HG02571 (cell line): ENCODE data around the gene AFF3.

Experiments
- ATAC-seq: cut with Tn5 transposase; IDR thresholded peaks from one replicate; pipeline ENCODE4 v1.9.1; 2021; ENCODE audit warnings: mild to moderate bottlenecking, moderate library complexity; ENCODE audit not compliant: unreplicated experiment

The AFF3 gene

GRCh38 chr2:100151310-100151709 is 8.9 kb upstream of the AFF3 start:
- no peak for ATAC-seq

DNA sequence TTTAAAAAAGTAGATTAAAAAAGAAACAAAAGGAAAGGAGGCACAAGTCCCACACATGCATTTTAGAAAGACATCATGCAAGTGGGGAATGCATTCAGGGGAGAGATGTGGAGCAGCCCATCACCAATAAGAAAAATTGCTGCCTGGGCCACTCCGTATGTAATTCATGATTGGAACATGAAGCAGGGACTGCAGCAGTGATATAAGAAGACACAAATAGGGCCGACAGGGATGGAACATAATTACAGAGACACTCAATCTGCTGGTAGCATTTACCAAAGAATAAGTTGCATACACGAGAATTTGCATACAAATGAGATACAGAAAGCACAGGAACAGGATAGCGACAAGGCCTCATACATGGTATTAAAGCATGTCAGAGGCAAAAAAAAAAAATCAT is 6.5 kb upstream of the AFF3 start:
- no peak for ATAC-seq

GRCh38 chr2:100146657-100146960 is 4.2 kb upstream of the AFF3 start:
- no peak for ATAC-seq

DNA sequence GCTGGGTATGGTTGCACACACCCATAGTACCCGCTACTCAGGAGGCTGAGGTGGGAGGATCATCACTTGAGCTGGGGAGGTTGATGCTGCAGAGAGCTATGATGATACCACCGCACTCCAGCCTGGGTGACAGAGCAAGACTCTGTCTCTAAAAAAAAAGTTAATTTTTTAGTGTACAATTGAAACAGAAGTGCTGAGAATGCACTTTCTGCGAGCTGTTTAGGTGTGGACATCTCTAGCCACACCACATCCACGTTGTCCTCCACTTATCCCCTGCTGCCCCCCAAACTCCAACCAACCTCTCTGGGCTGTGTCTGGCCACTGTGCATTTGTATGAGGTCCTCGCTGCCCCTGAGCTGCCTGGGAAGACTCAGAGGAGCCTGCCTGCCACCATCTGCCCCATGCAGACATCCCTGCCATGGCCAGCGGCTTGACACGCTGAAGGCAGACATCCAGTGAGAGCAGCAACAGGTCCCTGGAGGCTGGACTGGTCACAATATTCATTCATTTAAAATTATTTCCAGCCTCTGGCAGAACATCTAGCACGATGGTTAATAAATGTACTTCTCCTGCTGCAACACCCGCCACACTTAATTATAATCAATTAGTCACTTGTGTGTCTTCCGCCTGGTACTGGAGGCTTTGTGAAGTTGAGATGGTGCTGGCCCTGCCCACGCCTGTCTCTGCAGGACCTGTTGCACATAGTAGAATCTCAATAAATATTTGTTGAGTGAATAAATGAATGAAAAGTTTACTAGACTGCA is 3.7 kb upstream of the AFF3 start:
- ATAC-seq: no peak

DNA sequence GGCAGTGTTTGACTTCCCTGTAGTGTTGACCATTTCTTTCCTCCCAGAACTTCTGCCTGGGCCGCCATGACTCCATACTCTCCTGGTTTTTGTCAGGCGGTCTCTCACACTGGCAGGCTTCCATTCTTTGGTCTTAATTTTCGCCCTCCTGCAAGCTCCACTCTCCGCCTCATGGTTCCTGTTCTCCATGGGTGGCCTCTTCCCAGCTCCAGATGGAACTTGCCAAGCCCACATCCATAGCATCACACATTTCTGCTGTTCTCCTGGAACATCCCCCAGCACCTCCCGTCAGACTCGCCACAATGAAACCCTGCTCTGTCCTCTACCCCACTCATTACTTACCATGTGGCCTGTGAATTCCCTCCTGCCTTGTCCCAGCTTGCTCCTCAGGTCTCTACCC is 896 bp upstream of the AFF3 start:
- no peak for ATAC-seq

DNA sequence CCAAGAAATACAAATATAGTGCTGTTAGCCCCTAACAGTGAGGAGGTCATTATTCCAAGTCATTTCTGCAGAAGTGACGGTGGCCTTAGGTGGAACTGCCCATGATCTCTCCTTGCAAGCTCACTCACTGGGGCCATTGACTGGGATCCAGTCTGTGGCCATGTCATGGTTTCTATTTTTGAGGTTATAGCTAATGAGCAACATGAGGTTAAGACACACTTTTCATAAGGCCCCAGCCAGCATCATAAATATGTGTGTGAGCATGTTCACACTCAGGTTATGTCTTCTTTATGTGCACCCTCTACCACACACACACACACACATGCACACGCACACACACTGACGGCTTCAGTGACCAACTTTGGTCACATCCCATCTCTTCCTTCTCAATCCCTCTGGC is 484 bp downstream of the AFF3 start:
- ATAC-seq: no peak

DNA sequence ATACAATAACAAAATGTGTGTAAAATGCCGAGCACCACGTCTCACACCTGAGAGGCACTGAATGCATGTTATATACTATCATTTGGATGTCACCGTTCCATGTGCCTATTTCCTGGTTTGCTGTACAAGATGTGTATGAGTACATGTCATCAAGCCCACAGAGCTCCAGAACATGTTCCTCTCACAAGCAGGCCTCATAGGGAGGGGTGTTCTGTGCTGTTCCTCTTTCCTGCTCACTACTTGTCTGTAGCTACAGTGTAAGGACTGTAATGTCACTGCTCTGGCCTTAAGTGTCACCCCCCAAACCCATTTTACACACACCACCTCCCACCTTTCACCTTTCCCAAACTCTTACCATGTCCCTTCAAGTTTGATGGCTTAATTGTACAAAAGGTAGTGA is 1.8 kb downstream of the AFF3 start:
- no peak for ATAC-seq

- ATAC-seq: no peak
These were observed 4.4 kb downstream of the AFF3 start for GRCh38 chr2:100137866-100138570.

- no peak for ATAC-seq
These were observed 5.1 kb downstream of the AFF3 start for GRCh38 chr2:100137318-100137717.

DNA sequence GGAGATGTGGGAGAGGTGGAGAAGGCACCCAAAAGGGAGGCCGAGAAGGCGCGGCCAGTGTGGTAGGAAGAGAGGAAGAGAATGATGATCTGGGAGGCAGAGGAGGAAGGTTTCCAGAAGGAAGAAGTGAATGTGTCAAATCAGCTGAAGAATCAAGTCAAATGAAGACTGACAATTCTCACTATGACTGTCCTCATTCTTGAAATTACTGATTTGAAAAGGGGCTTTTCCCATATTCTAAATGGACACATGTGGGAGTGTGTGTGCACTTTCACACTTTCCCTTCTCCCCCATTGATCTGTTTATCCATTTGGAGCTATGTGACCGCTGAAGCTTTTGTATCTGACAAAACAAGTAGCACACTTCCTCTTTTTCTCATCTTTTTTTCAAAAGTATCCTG is 6.1 kb downstream of the AFF3 start:
- no peak for ATAC-seq

DNA sequence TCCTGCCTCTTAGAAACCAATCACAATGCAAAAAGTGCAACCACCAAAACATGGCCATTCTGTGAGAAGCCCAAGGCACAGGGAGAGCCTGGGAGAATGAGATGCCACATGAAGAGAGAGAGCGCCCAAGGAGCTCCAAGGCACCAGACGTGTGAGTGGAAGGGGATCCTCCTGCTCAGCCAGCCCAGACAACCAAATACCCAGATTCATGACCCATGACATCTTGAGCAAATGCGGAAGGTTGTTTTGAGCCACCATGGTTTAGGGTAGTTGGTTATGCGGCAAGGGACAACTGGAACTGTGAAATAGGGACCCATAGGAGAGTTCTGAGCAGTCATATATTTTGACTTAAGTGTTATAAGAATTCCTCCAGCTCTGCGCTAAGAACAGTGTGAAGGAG is 7.0 kb downstream of the AFF3 start:
- no peak for ATAC-seq

GRCh38 chr2:100130595-100131391 is 11.6 kb downstream of the AFF3 start:
- no peak for ATAC-seq

- ATAC-seq: no peak
These were observed 15.4 kb downstream of the AFF3 start for GRCh38 chr2:100126897-100127401.

GRCh38 chr2:100126201-100126600 is 16.2 kb downstream of the AFF3 start:
- ATAC-seq: no peak

DNA sequence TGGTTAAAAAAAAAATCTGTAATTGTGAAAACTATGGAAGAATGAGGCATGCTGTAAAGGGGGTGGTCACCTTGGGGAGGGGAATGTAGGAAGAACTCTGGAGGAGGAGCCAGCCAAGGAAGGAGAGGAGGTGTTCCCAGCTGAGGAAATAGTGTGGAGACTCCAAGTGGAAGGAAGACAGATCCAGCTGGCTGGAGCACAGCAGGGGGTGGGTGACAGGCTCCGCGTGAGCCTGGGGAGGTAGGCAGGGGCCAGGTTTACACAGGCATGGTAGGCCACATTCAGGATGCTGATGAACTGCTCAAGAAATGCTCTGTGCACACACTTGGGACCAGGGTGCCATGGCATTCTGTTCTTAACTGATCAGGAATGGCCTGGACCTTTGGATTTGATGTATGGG is 16.8 kb downstream of the AFF3 start:
- no peak for ATAC-seq

- ATAC-seq: no peak
These were observed 17.6 kb downstream of the AFF3 start for GRCh38 chr2:100124761-100125160.

- ATAC-seq: no peak
These were observed 21.2 kb downstream of the AFF3 start for GRCh38 chr2:100121124-100121718.

- ATAC-seq: no peak
These were observed 23.2 kb downstream of the AFF3 start for GRCh38 chr2:100119235-100119634.

DNA sequence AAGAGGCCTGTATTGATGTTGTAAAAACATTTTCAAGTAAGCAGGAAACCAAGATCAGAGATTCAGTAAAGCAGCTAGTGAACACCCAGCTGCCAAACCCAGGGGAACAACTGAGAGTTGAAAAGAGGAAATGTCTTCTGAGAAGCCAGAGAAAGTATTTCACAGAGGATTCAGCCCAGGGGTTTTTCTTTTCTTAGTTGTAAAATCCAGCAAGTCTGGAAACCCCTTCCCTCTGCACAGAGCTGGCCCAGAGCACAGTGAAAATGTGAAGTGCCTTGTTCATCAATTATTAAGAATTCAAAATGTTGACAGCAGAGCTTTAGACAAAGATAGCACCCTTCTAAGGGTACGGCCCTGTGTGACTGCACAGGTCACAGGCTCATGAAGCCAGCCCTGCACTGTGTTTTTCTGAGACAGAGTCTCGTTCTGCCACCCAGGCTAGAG is 28.4 kb downstream of the AFF3 start:
- no peak for ATAC-seq

DNA sequence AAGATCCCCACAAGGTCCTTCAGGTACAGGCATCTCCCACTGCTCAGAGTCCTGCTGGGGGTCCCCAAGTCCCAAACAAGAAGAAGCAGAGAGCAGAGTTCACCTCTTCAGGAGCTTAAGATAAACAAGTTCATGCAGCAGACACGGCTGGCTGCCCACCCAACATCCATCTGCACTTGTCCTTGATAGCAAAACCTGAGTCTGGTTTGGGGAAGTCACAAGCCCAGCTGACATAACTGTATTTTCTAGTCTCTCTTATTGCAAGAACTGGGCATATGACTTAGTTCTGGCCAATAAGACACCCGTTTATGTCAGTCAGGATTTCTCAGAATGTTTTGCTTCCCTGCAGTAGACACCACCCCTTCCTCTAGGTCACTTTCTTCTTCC is 31.8 kb downstream of the AFF3 start:
- no peak for ATAC-seq

DNA sequence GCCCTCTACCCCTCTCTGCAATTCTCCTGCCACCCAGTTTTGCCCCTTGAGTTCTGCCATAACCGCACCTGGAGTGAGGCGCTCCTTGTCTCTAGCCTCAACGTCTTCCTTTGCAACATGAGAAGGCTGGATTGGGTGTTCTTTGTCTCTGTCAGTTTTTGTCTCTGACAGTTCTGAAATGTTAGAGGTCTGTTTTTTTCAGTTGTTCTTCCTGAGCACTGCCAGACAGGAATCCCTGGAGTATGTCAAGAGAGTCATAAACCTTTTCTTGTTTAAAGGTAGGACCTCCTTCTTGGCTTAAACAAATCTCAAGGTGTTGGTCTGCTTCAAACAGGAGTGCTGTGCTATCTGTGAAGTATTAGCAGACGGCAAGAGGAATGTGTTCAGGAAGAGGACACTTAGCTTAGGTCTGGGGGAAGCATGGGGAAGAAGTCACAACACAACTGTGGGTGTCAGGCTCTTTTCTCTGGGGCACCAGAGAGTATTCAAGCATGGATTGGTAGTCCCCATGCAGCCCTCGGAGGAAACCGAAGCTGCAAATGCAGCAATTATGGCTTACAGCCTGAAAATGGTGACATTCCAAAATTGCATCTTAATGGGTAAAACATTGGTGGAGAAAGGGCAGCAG is 32.3 kb downstream of the AFF3 start:
- ATAC-seq: no peak
